Raji (cell line): ENCODE measurements around the gene IL22.

Source experiments
- POLR2A ChIP-seq: IDR thresholded peaks from 2 replicates; pipeline ENCODE4 v1.6.1; 2011; ENCODE audit warnings: low read depth, low read length, control low read depth; ENCODE audit not compliant: insufficient read depth

Gene IL22

DNA sequence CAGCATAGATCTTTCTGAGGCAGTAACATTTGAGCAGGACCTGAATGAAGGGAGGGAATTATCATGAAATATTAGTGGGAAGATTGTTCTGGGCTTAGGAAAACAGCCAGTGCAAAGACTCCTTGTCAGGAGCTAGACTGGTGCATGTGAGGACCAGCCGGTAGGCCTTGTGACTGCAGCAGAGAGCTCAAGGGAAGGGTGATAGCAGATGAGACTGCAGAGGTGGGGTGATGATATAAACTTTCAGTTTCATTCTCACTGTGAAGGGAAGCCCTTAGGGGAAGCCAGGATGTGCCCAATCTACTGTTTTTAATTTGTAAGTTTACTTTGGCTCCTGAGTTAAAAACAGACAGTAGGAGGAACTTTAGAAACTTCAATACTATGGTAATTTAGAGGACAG lies 12.4 kb downstream of the IL22 start:
- no peak for TF ChIP-seq POLR2A

DNA sequence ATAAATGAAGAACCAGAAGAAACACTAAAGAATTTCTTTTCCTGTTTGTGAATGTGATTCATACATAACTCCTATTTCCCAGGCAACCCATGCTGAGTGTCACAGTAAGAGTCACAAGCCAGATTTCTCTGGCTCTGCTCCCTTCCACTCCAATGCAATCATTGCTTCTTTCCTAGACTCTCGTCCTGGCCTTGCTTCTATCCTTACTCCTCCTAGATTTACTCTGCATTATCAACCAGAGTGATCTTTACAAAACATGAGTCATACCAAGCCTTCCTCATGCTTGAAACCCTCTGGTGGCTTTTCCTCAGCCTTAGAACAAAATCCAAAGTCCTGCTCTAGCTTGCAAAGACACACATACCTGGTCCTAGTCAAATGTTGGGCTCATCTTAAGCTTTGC lies 13.3 kb downstream of the IL22 start:
- TF ChIP-seq POLR2A = no peak

DNA sequence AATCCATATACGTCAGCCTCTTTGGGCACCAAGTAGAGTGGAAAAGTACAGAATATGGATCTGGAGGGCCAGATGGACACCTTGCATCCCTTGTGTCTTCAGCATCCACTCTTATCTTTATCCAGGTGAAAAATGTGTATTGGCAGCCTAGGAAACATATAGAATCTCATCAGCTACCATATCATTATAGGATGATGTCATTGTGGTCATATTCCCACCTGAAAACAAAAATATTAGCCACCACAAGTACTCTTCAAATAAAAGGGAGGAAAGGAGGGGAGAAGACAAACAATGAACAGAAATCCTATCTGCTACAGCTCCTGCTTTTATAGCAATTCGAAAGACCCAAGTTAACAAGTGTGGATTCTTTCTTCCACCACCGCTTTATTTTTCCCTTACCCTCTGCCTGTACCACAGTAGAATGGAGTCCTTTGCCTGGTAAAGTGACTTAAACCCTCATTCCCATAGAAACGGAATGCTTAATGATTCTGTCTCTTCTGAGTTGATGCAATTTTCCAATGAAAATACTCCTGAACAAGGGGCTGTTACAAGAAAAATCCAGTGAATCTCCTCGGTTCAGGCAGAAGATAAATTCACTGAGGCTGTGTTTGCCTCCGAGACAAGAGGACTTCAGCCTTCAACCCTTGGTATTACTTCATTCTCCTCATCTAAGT lies 14.0 kb downstream of the IL22 start:
- TF ChIP-seq POLR2A = no peak

DNA sequence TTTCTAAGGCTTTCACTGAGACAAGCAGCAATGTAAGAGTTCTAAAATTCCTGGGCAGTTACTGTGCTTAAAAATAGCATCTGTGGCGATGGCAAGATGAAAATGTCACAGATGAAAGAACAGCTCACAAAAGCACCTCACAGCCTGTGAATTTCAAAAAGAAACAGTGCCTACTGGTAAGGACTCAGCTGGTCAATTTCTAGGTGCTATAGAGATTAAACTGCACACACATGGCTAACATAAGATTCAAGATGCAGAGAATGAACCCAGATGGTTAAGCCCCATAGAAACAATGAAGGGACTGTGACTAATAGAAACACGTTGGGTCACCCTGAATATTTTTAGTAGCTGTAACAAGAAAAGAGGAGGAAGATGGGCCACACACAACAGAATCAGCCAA lies 15.8 kb downstream of the IL22 start:
- TF ChIP-seq POLR2A = no peak

DNA sequence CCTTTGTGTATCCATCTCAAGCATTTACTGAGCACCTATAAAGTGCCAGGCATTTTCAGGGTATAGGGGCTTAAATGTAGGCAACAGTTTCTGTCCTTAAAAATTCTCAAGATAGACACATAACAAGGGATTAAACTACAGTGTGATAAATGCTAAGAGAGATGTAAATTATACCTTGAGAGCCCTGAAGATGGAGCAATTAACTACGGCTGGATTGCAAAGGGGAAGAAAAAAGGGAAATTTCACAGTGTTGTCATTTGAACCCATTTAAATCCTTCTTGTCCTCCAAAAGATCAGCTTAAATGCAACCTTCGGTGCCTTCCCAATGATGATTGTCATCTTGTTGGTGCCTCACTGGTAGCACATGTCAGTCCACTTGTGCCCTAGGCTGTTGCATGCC lies 16.3 kb downstream of the IL22 start:
- no peak for TF ChIP-seq POLR2A

DNA sequence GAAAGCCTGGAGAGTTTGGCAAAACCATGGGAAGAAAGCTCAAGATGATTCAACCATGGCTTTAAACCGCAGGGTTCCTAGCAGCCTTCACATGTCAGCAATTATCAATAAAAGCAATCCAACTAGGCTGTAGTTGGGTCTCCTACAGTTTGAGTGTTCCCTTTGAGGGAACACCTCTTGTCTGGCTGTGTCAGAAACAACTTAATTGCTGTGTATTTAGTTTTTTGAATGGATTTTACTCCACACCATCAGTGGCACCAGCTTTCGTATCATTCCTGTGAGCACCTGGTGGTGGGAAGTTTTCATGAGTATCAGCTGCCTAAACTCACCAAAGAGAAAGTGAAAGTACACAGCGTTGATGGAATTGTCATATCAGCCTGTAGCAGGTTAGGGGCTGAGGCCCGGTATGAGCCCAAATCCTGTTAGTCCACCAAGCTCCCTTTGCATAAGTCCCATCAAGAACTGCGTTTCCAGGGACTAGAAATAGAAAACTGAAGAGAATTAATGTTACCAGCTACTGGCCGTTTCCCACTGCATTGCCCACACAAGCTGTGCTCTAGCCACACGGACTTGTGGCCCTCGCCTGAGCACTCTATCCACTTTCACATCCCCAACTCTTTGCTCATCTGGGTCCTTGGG lies 16.9 kb downstream of the IL22 start:
- no peak for TF ChIP-seq POLR2A

DNA sequence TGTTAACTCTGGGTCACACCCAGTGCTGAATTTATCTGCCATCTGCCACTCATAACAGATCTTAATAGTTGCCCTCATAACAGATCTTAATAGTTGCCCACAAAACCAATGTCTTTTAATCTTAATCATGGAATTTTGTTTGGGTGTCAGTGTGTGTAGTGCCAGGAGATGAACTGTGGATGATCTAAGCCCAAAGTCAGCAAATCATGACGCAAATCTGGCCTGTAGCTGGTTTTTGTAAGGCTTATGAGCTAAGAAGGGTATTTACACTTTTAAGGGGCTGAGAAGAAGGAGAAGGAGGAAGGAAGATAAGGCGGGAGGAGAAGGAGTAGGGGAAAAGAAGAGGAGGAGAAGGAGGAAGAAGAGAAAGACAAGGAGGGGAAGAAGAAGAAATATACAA lies 17.8 kb downstream of the IL22 start:
- no peak for TF ChIP-seq POLR2A

DNA sequence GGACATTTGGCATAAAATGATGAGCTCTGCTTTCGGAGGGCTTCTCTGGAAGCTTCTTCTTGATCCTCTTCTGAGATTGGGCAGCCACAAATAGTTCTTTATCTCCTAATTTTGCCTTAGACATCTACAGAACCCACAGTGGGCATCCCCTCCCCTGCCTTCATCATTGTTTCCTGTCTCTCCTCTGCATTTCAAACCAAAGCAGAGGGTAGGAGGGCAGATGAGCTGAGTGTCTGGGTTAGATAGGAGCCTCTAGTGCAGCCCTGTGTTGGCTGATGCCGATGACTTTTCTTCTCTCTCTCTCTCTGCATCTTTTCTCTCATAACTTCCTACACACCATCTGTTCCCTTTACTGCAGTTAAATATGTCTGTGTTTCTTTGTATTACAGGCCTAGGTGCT lies 19.3 kb downstream of the IL22 start:
- no peak for TF ChIP-seq POLR2A

DNA sequence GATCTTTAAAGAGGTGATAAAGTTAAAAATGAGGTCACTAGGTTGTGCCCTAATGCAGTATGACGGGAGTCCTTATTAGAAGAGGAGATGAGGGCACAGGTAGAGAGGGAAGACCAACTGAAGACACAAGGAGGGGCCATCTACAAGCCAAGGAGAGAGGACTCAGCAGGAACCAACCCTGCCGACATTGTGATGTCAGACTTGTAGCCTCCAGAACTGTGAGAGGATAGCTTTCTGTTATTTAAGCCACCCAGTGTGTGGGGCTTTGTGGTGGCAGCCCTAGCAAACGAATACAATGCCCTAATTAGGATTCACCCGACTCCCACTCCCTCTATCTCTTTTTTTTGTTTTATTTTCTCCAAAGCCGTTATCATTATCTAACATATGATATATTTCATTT lies 19.9 kb downstream of the IL22 start:
- no peak for TF ChIP-seq POLR2A

DNA sequence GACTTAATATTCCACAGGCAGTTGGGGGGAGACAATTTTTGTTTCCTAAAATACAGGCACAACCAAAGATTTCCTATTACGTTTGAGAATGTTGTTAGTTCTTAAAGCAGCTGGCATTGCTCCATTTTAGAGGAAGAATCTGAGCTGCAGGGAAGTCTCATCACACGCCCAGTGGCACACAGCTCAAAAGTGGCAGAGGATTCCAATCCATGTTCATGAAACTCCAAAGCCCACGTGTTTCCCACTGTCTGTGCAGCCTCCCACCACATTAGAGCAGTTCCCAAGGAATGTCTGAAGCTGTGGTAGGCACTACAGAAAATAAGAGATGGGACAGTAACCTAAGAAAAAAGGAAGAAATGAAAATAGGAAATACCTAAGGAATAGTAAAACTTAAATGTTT lies 21.7 kb downstream of the IL22 start:
- TF ChIP-seq POLR2A = no peak

DNA sequence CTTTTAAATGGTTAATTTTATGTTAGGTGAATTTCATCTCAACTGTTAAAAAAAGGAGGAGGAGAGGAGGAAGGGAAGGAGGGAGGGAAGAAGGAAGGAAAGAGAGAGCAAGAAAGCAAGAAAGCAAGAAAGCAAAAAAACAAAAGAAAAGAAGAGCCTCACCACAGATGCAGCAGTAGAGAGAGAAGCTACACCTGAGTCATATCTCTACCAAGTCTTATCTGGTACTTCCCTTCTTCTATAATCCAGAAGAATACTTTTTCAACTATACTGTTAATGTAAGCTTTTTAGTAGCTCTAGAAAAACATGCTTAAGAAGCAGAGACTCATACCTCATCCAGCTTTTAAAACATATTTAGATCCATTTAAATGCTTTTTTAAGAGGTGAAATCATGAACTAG lies 22.2 kb downstream of the IL22 start:
- TF ChIP-seq POLR2A = no peak

DNA sequence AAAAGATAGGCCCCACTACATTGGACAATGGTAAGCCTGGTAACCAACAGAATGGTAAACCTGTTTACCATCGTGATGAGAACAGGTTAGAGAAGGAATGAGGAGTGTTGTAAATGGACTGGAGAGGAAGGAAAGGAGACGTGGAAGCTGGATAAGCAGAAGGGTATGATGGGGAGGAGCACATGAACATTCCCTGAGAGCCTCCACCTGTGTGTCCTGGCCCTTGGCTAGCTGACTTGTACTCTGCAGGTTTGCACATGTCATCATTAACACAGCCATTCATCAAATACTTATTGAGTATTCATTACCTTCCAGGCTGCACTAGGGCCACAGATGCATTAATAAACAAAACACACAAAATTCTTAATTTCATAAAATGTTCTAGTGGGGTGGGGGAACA lies 23.4 kb downstream of the IL22 start:
- TF ChIP-seq POLR2A = no peak

DNA sequence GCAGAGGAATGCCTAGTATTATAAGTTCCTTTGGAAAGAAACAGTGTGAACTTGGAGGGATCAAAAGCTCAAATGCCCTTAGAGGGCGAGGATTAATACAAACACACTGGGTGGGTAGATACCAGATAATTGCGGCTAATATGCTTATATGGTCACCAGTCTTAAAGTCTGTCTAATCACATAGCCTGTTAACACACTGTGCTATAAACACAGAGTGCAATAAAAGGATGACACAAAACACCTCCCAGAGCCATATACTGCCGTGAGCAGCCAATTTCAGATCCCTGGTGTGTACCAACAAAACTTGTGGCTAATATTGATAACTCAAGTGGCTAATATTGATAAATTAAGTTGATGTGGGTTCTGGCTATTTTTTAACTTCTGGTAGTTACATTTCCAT lies 26.0 kb downstream of the IL22 start:
- no peak for TF ChIP-seq POLR2A

DNA sequence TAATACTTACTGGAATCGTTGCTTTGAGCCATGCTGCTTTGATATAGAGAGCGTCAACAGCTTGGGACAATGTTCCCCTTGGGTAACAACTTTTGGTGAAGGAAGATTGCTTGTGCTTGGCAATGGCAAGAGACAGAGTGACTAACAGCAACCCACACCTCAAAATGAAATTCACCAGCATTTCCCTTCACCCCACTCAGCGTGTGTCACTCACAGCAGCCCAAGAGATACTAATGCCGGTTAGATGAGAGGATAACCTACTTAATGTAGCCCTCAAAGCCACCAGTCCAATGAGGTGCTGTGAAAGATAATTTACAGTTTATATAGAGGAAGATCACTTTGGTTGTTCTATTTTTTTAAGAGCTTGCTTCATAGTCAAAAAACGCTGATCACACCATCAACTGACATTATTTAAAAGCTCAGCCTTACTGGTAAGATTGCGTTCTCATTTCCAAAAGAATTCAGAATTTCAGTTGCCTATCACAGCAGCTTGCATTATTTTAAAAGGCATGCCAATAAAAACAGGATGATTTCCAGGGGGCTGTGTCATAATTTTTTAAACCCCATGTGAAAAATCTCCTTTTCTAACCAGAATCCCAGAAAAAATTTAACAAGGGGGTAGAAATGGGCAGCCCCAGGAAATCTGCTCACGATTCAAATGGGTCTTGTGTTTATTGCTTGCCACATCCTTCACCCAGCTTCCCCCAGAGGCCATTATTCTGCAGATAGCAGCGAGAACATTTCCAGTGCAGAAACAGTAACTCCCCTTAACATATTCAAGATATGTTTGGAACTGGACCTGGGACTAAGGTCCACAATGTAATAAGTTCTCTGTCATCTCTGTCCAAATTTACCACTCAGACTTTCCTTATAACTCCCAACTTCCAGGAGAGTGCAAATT lies 27.6 kb downstream of the IL22 start, which contains the start of gene IL26:
Gene IL26 (minus strand): TSS at position 235 of the 901 bp plus-strand sequence. CDS start 54 bp downstream, at position 181.
- no peak for TF ChIP-seq POLR2A

DNA sequence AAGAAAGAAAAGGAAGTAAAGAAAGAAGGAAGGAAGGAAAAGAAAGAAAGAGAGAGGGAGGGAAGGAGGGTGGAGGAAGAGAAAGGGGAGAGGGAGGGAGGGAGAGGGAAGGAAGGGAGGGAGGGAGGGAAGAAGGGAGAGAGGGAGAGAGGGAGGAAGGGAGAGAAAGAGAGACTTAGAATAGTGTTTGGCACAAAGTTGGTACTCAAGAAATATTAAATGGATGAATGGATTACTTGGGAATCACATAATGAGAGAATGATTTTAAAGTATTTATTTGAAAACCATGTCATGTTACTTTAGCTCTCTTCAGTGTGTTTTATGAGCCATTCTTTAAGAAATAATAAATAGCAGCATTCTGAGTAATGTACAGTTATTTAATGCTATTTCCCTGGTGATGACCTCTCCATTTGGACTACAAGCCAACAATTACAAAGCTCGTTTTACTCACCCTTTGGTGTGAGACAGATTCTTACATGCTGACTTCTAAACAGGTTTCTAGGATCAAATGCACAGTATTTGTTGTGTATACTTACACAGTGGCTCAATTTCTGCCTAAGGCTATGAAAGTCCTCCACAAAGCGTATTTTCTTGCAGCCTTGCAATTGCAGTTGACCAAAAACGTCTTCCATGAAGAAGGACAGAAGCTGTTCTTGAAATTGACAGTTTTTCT lies 28.7 kb downstream of the IL22 start:
- TF ChIP-seq POLR2A = no peak
